Mesothelial cell of epicardium (in vitro differentiated cells): Measurements from ENCODE around the gene FLOT2. TPM values are rescaled to one million over a fixed set of nuclear protein-coding genes. Genes with fewer than 3 reads are reported as not detected.
"Not testable (repeated sequence)": the region's sequence is repeated elsewhere in the genome, so short reads cannot be mapped to it uniquely, and the experiment has no call there.

Experiments
- DNase-seq, 2 experiments: peaks; one replicate each; pipeline ENCODE4 v3.0.0; 2021; ENCODE audit warnings: low spot score in 2 of 2; ENCODE audit not compliant: unreplicated experiment in 2 of 2
- H3K27ac Mint-ChIP-seq: 2 replicates; pipeline ENCODE4 v1.8.0; 2021; ENCODE audit warnings: mixed read lengths
- H3K27me3 Mint-ChIP-seq: 2 replicates; pipeline ENCODE4 v1.8.0; 2021; ENCODE audit warnings: low read depth, mixed read lengths
- H3K36me3 Mint-ChIP-seq: 2 replicates; pipeline ENCODE4 v1.8.0; 2021; ENCODE audit warnings: mixed read lengths
- H3K4me1 Mint-ChIP-seq: 2 replicates; pipeline ENCODE4 v1.8.0; 2021; ENCODE audit warnings: mixed read lengths
- H3K4me3 Mint-ChIP-seq: 2 replicates; pipeline ENCODE4 v1.8.0; 2021; ENCODE audit warnings: mild to moderate bottlenecking, moderate library complexity, mixed read lengths
- H3K9me3 Mint-ChIP-seq: 2 replicates; pipeline ENCODE4 v1.8.0; 2021; ENCODE audit warnings: mixed read lengths
- CTCF ChIP-seq: fragments of 200-600 bp; sonication (generic); IDR thresholded peaks from one replicate; pipeline ENCODE4 v1.5.0; 2021; ENCODE audit warnings: antibody characterized with exemption; ENCODE audit not compliant: unreplicated experiment
- total RNA-seq: library from RNA; stranded (reverse); gene quantifications from 3 replicates; pipeline ENCODE4 v1.2.1, GENCODE V29; 2021

Gene FLOT2
- total RNA-seq, 1 donor from 2014 or later = 85.4 TPM

GRCh38 chr17:28878981-28879380 lies 18.6 kb downstream of the FLOT2 start:
- Mint-ChIP-seq H3K27ac (no peak overlapping the region), H3K4me1 (peaks cover 4% of the 10 kb centered on the region), H3K27me3 (no peaks in the 10 kb centered on the region), H3K9me3 (no peaks in the 10 kb centered on the region), H3K4me3 (no peak overlapping the region), H3K36me3 (peaks cover 26% of the 10 kb centered on the region)
- TF ChIP-seq CTCF = no peak
- no peak for DNase-seq

- no peak for TF ChIP-seq CTCF
- no peaks in the 10 kb centered on the region for H3K27me3 Mint-ChIP-seq
- H3K36me3 Mint-ChIP-seq = peaks cover 26% of the 10 kb centered on the region
- no peaks in the 10 kb centered on the region for H3K9me3 Mint-ChIP-seq
- H3K4me1 Mint-ChIP-seq = peaks cover 4% of the 10 kb centered on the region
- H3K4me3 Mint-ChIP-seq = no peak overlapping the region
- H3K27ac Mint-ChIP-seq = no peak overlapping the region
- no peak for DNase-seq
Measured at GRCh38 chr17:28878158-28878910, 19.2 kb downstream of the FLOT2 start.

- peaks cover 26% of the 10 kb centered on the region for H3K36me3 Mint-ChIP-seq
- not testable (repeated sequence) for H3K27me3 Mint-ChIP-seq, H3K4me1 Mint-ChIP-seq, H3K4me3 Mint-ChIP-seq, DNase-seq, H3K27ac Mint-ChIP-seq, H3K9me3 Mint-ChIP-seq
Measured at GRCh38 chr17:28877150-28877711, 20.3 kb downstream of the FLOT2 start.

- H3K9me3 Mint-ChIP-seq = no peaks in the 10 kb centered on the region
- TF ChIP-seq CTCF = no peak
- no peak overlapping the region for H3K4me3 Mint-ChIP-seq
- no peak overlapping the region for H3K27ac Mint-ChIP-seq
- no peak for DNase-seq
- peaks cover 4% of the 10 kb centered on the region for H3K4me1 Mint-ChIP-seq
- no peaks in the 10 kb centered on the region for H3K27me3 Mint-ChIP-seq
- peaks cover 21% of the 10 kb centered on the region for H3K36me3 Mint-ChIP-seq
Measured at GRCh38 chr17:28875848-28876550, 21.5 kb downstream of the FLOT2 start.

- peaks cover 4% of the 10 kb centered on the region for H3K4me1 Mint-ChIP-seq
- H3K27me3 Mint-ChIP-seq = no peaks in the 10 kb centered on the region
- H3K4me3 Mint-ChIP-seq = no peak overlapping the region
- no peaks in the 10 kb centered on the region for H3K9me3 Mint-ChIP-seq
- no peak for DNase-seq
- peaks cover 13% of the 10 kb centered on the region for H3K36me3 Mint-ChIP-seq
- no peak overlapping the region for H3K27ac Mint-ChIP-seq
- TF ChIP-seq CTCF = no peak
Measured at GRCh38 chr17:28874750-28875149, 22.8 kb downstream of the FLOT2 start.

- DNase-seq = no peak
- peaks cover 4% of the 10 kb centered on the region for H3K4me1 Mint-ChIP-seq
- no peak overlapping the region for H3K27ac Mint-ChIP-seq
- H3K9me3 Mint-ChIP-seq = no peaks in the 10 kb centered on the region
- H3K27me3 Mint-ChIP-seq = no peaks in the 10 kb centered on the region
- peaks cover 10% of the 10 kb centered on the region for H3K36me3 Mint-ChIP-seq
- H3K4me3 Mint-ChIP-seq = no peak overlapping the region
- no peak for TF ChIP-seq CTCF
Measured at GRCh38 chr17:28873839-28874238, 23.7 kb downstream of the FLOT2 start.
